Effector memory CD4-positive, alpha-beta T cell (primary cell): Measurements from ENCODE around the gene PLXNA1.

Source experiments
- DNase-seq, 3 donors: peaks; one replicate each; pipeline ENCODE4 v3.0.0-alpha.2; 2020
- H3K27ac ChIP-seq: 2 replicates; pipeline ENCODE4 v1.7.0; 2013; ENCODE audit warnings: mild to moderate bottlenecking, low read length, moderate library complexity; ENCODE audit not compliant: insufficient read depth, poor library complexity, severe bottlenecking
- H3K27me3 ChIP-seq: replicated peaks from 2 replicates; pipeline ENCODE4 v1.7.0; 2013; ENCODE audit warnings: mild to moderate bottlenecking, low read length; ENCODE audit not compliant: insufficient read depth, control insufficient read depth, poor library complexity, severe bottlenecking
- H3K36me3 ChIP-seq: 2 replicates; pipeline ENCODE4 v1.7.0; 2013; ENCODE audit warnings: mild to moderate bottlenecking, low read length, moderate library complexity; ENCODE audit not compliant: control insufficient read depth, insufficient read depth
- H3K4me1 ChIP-seq: 2 replicates; pipeline ENCODE4 v1.7.0; 2013; ENCODE audit warnings: low read length, mild to moderate bottlenecking; ENCODE audit not compliant: control insufficient read depth, insufficient read depth, poor library complexity, severe bottlenecking
- H3K4me3 ChIP-seq: 2 replicates; pipeline ENCODE4 v1.7.0; 2013; ENCODE audit warnings: low read length, low read depth, mild to moderate bottlenecking; ENCODE audit not compliant: insufficient read depth, poor library complexity, severe bottlenecking
- H3K9me3 ChIP-seq: 2 replicates; pipeline ENCODE4 v1.7.0; 2013; ENCODE audit warnings: mild to moderate bottlenecking, low read length, moderate library complexity; ENCODE audit not compliant: control insufficient read depth

Gene PLXNA1

DNA sequence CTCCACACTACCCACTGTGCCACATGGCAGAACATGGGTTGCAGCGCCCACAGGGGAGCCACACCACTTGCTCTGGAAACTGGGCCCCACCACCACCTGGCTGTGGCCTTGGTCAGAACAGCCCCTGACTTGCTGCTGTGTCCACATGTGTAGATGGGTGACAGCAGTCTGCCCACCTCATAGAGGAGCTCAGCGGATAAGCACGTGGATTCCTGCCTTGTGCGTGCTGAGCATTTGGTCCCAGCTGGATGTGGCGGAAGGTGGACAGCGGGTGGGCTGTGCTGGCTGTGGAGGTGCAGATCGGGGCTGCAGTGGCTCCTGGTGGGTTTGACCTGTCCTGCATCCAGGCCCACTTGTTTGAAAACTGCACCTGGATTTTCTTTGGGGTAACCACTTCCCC is 6.0 kb upstream of the PLXNA1 start:
- H3K27ac ChIP-seq = no peak overlapping the region
- H3K36me3 ChIP-seq = no peaks in the 10 kb centered on the region
- H3K27me3 ChIP-seq = no peaks in the 10 kb centered on the region
- no peak for DNase-seq
- no peak overlapping the region for H3K4me3 ChIP-seq
- H3K9me3 ChIP-seq = no peaks in the 10 kb centered on the region
- peaks cover 4% of the 10 kb centered on the region for H3K4me1 ChIP-seq

DNA sequence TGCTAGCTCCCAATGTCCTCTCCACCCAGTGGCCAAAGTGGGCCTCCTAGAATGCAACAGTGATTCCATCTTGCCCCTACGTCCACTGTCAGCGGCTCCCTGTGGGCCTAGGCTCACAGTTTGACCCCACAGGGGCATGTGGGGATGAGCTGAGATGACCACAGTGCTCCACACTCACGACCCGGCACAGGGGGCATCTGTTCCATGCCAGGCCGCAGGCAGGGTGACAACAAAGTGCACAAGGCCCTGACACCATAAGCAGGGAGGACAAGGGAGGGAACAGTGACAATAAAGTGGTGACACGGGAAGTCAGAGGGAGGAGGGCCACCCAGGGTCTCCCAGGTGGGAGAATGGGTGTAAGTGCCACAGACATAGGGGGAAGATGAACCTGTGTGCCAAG is 5.1 kb upstream of the PLXNA1 start:
- no peak overlapping the region for H3K4me3 ChIP-seq
- no peak for DNase-seq

GRCh38 chr3:126978291-126978690 is 4.6 kb upstream of the PLXNA1 start:
- Histone ChIP-seq H3K4me3 (no peak overlapping the region), H3K36me3 (no peaks in the 10 kb centered on the region), H3K9me3 (no peaks in the 10 kb centered on the region), H3K4me1 (peaks cover 8% of the 10 kb centered on the region), H3K27ac (no peak overlapping the region), H3K27me3 (no peaks in the 10 kb centered on the region)
- no peak for DNase-seq

More for the DNA sequence above, 5.1 kb upstream of the PLXNA1 start:
- Histone ChIP-seq H3K9me3 (no peaks in the 10 kb centered on the region), H3K36me3 (no peaks in the 10 kb centered on the region), H3K27ac (no peak overlapping the region), H3K4me1 (peaks cover 8% of the 10 kb centered on the region), H3K27me3 (no peaks in the 10 kb centered on the region)

DNA sequence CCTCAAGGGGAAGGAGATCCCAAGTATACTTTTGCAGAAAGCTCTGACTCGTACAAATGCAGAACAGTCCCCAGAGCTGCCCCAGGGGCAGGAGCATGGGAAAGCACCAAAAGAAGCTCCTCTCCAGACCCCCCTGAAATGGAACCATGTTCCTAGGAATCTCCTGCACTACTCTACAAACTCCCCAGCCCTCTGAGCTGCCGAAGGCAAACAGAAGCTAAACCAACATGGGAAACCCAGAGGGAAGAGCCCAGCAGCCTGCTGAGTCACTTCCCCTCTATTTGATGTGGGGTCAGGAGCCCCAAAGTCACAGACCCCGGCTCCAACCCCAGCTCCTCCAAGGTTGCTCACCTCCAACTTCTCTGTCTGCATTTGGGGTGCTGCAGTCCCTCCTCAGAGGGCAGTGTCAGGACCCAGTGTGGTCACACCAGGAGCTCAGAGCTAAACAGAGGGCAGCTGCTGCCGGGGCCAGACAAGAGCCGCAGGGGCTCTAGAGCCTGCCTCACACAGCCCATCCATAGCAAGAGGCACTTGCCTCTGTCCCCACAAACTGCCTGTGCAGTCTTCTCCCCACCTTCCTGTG is 3.8 kb upstream of the PLXNA1 start:
- Histone ChIP-seq H3K4me1 (peaks cover 11% of the 10 kb centered on the region), H3K27ac (no peak overlapping the region), H3K27me3 (no peaks in the 10 kb centered on the region), H3K4me3 (no peak overlapping the region), H3K9me3 (no peaks in the 10 kb centered on the region), H3K36me3 (no peaks in the 10 kb centered on the region)
- DNase-seq = no peak

DNA sequence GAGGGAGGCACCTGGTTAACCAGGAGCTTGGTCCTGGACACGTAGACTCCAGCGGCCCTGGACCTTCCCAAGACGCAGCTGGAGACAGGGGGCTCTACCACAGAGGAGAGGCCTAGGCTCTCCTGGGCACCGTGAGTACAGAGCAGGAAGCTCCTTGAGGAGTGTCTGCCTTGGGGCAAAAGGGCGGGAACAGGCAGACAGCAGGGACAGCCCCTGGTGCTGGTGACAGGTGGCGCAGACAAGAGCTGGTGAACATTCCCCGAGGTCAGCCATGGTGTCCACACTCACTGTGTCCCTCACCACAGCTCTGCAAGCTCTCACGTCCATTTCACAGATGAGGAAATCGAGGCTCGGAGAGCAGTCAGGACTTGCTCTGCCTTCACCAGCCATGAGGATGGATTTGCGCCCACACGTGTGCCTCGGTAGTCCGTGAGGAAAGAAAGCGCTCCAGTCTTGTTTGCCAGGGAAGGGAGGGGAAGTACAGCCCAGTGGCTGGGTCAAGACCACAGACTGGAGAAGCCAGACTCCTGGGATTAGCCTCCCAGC is 2.6 kb upstream of the PLXNA1 start:
- DNase-seq = no peak

GRCh38 chr3:126982126-126982470 is 817 bp upstream of the PLXNA1 start:
- Histone ChIP-seq H3K27ac (peak overlapping the region; percentile 83), H3K27me3 (no peaks in the 10 kb centered on the region), H3K36me3 (no peaks in the 10 kb centered on the region), H3K9me3 (no peaks in the 10 kb centered on the region), H3K4me1 (peaks cover 18% of the 10 kb centered on the region), H3K4me3 (peak overlapping the region; percentile 30)
- peak; percentile 57 to 67 (median 66) for DNase-seq

More for the DNA sequence above, 2.6 kb upstream of the PLXNA1 start:
- Histone ChIP-seq H3K9me3 (no peaks in the 10 kb centered on the region), H3K4me1 (peaks cover 18% of the 10 kb centered on the region), H3K27me3 (no peaks in the 10 kb centered on the region), H3K36me3 (no peaks in the 10 kb centered on the region), H3K4me3 (no peak overlapping the region), H3K27ac (no peak overlapping the region)

- Histone ChIP-seq H3K27me3 (no peaks in the 10 kb centered on the region), H3K27ac (no peak overlapping the region), H3K36me3 (no peaks in the 10 kb centered on the region), H3K4me1 (peaks cover 18% of the 10 kb centered on the region), H3K4me3 (peak overlapping the region; percentile 63), H3K9me3 (no peaks in the 10 kb centered on the region)
- no peak for DNase-seq
Observed at GRCh38 chr3:126983276-126983652, 349 bp downstream of the PLXNA1 start.

DNA sequence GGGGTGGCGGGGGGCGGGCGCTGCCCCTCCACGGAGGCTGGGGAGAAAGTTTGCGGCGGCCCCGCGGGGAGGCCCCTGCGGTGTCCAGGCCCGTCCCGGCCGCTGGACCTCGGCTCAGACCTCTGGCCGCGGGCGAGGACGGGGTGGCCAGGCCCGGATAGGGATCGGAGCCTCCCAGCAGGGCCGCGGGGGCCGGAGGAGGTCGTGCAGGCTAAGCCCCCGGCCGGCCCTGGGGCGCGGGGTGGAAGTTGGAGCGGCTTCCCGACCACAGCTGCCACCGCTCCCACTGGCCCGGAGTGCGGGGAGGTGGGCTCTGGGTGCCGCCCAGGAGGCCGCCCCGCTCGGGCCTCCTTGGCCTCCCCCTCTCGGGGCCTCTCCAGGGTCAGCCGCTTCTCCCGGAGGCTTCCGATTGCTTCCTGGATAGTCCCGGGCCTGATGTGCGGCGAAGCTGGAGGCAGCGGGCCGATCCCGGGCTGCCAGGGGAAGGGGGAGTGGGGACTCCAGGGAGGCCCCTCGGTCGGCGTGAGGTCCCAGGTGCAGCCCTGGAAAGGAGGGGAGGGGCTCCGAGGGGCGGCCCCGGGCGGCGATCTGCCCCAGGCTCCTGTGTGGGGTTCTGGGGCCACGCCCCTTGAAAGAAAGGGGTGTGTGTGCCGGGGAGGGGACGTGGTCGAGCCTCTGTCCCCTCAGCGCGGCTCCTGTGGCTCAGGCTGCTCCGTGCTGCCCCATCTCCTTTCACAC is 907 bp downstream of the PLXNA1 start:
- peaks cover 18% of the 10 kb centered on the region for H3K4me1 ChIP-seq
- H3K9me3 ChIP-seq = no peaks in the 10 kb centered on the region
- H3K36me3 ChIP-seq = no peaks in the 10 kb centered on the region
- peak overlapping the region; percentile 63 for H3K4me3 ChIP-seq
- DNase-seq = peak in 2 of 3 donors; percentile 11 to 33
- H3K27me3 ChIP-seq = no peaks in the 10 kb centered on the region
- H3K27ac ChIP-seq = peak overlapping the region; percentile 11

- H3K36me3 ChIP-seq = peaks cover 1% of the 10 kb centered on the region
- peak overlapping the region; percentile 63 for H3K4me3 ChIP-seq
- DNase-seq = no peak
- H3K4me1 ChIP-seq = peaks cover 18% of the 10 kb centered on the region
- no peaks in the 10 kb centered on the region for H3K9me3 ChIP-seq
- no peaks in the 10 kb centered on the region for H3K27me3 ChIP-seq
- peak overlapping the region; percentile 11 for H3K27ac ChIP-seq
Observed at GRCh38 chr3:126984391-126985131, 1.6 kb downstream of the PLXNA1 start.
